HFFc6 (cell line): ENCODE data around the gene PRSS48. TPM values are rescaled to one million over a fixed set of nuclear protein-coding genes. Genes with fewer than 3 reads are reported as not detected.
"Not testable (repeated sequence)": the region's sequence is repeated elsewhere in the genome, so short reads cannot be mapped to it uniquely, and the experiment has no call there.

Experiments used
- DNase-seq: peaks from one replicate; pipeline ENCODE4 v3.0.0-alpha.2; 2018
- H3K27ac Mint-ChIP-seq: 2 replicates; pipeline ENCODE4 v1.8.0; 2020; ENCODE audit warnings: mild to moderate bottlenecking, mixed read lengths
- H3K27me3 Mint-ChIP-seq: 2 replicates; pipeline ENCODE4 v1.8.0; 2021; ENCODE audit warnings: mild to moderate bottlenecking, moderate library complexity, mixed read lengths; ENCODE audit not compliant: insufficient read depth
- H3K36me3 Mint-ChIP-seq: 2 replicates; pipeline ENCODE4 v1.8.0; 2021; ENCODE audit warnings: low read depth, mixed read lengths
- H3K4me1 Mint-ChIP-seq: 2 replicates; pipeline ENCODE4 v1.8.0; 2020; ENCODE audit warnings: low read depth, mixed read lengths
- H3K4me3 Mint-ChIP-seq: 2 replicates; pipeline ENCODE4 v1.8.0; 2020; ENCODE audit warnings: mild to moderate bottlenecking, moderate library complexity, mixed read lengths
- H3K9me3 Mint-ChIP-seq: 2 replicates; pipeline ENCODE4 v1.8.0; 2020; ENCODE audit warnings: mild to moderate bottlenecking, mixed read lengths
- CTCF ChIP-seq: fragments of 200-600 bp; sonication (generic); IDR thresholded peaks from 2 replicates; pipeline ENCODE4 v1.5.0; 2021; ENCODE audit warnings: antibody characterized with exemption, mild to moderate bottlenecking
- total RNA-seq, 6 experiments: library from RNA; stranded (reverse); fragmentation: NEBNext Ultra II Directional; extraction: Animal tissue kit (Norgen Biotek cat#: 25700); gene quantifications; 2 replicates in 1 of 6; 3 replicates in 5 of 6; pipeline ENCODE4 v1.2.3, GENCODE V29; 2021

Gene PRSS48
- total RNA-seq, 6 experiments from 2014 or later, result not detected

GRCh38 chr4:151246742-151247141 is 30.2 kb upstream of the PRSS48 start:
- no peaks in the 10 kb centered on the region for H3K9me3 Mint-ChIP-seq
- H3K27ac Mint-ChIP-seq, result no peak overlapping the region
- no peaks in the 10 kb centered on the region for H3K4me1 Mint-ChIP-seq
- TF ChIP-seq CTCF, result no peak
- no peaks in the 10 kb centered on the region for H3K36me3 Mint-ChIP-seq
- H3K4me3 Mint-ChIP-seq, result no peak overlapping the region
- DNase-seq, result no peak
- H3K27me3 Mint-ChIP-seq, result peaks cover 2% of the 10 kb centered on the region; the same call in 1 of the 2 replicates

- no peak for DNase-seq
- no peak overlapping the region for H3K27ac Mint-ChIP-seq
- H3K27me3 Mint-ChIP-seq, result peaks cover under 1% of the 10 kb centered on the region; the same call in 1 of the 2 replicates
- no peak for TF ChIP-seq CTCF
- no peaks in the 10 kb centered on the region for H3K4me1 Mint-ChIP-seq
- no peaks in the 10 kb centered on the region for H3K9me3 Mint-ChIP-seq
- no peak overlapping the region for H3K4me3 Mint-ChIP-seq
- H3K36me3 Mint-ChIP-seq, result no peaks in the 10 kb centered on the region
Measured at GRCh38 chr4:151247395-151247794, 29.6 kb upstream of the PRSS48 start.

GRCh38 chr4:151248519-151248918 is 28.4 kb upstream of the PRSS48 start:
- Mint-ChIP-seq H3K36me3 (no peaks in the 10 kb centered on the region), H3K27me3 (no peaks in the 10 kb centered on the region), H3K4me3 (no peak overlapping the region), H3K9me3 (no peaks in the 10 kb centered on the region), H3K27ac (no peak overlapping the region), H3K4me1 (no peaks in the 10 kb centered on the region)
- DNase-seq, result no peak
- TF ChIP-seq CTCF, result no peak

GRCh38 chr4:151250706-151251105 is 26.3 kb upstream of the PRSS48 start:
- H3K27ac Mint-ChIP-seq, result no peak overlapping the region
- DNase-seq, result no peak
- H3K4me3 Mint-ChIP-seq, result no peak overlapping the region
- no peaks in the 10 kb centered on the region for H3K36me3 Mint-ChIP-seq
- no peaks in the 10 kb centered on the region for H3K4me1 Mint-ChIP-seq
- TF ChIP-seq CTCF, result no peak
- no peaks in the 10 kb centered on the region for H3K27me3 Mint-ChIP-seq
- no peaks in the 10 kb centered on the region for H3K9me3 Mint-ChIP-seq

- no peaks in the 10 kb centered on the region for H3K4me1 Mint-ChIP-seq
- H3K36me3 Mint-ChIP-seq, result no peaks in the 10 kb centered on the region
- H3K9me3 Mint-ChIP-seq, result no peaks in the 10 kb centered on the region
- no peak overlapping the region for H3K27ac Mint-ChIP-seq
- no peak for TF ChIP-seq CTCF
- H3K4me3 Mint-ChIP-seq, result no peak overlapping the region
- no peaks in the 10 kb centered on the region for H3K27me3 Mint-ChIP-seq
- no peak for DNase-seq
Measured at GRCh38 chr4:151251603-151252304, 25.2 kb upstream of the PRSS48 start.

- not testable (repeated sequence) for H3K27ac Mint-ChIP-seq, H3K9me3 Mint-ChIP-seq, H3K4me3 Mint-ChIP-seq, DNase-seq, H3K4me1 Mint-ChIP-seq, H3K27me3 Mint-ChIP-seq, H3K36me3 Mint-ChIP-seq
Measured at GRCh38 chr4:151255226-151255625, 21.7 kb upstream of the PRSS48 start.

- H3K4me3 Mint-ChIP-seq, DNase-seq, H3K36me3 Mint-ChIP-seq, H3K27me3 Mint-ChIP-seq, H3K9me3 Mint-ChIP-seq, H3K27ac Mint-ChIP-seq: not testable (repeated sequence)
- peaks cover 13% of the 10 kb centered on the region for H3K4me1 Mint-ChIP-seq
Measured at GRCh38 chr4:151255680-151256079, 21.3 kb upstream of the PRSS48 start.
